Keratinocyte (primary cell): ENCODE measurements around the gene NCAPH2. TPM values are rescaled to one million over a fixed set of nuclear protein-coding genes. Genes with fewer than 3 reads are reported as not detected.

Experiments
- DNase-seq: peaks from one replicate; pipeline ENCODE4 v3.0.0-alpha.2; 2011; ENCODE audit warnings: low read depth, missing footprints, low spot score
- FAIRE-seq: peaks from 2 replicates; lab custom pipeline; 2011; peaks lifted over from hg19 to GRCh38; lab: Jason Lieb, UNC
- H2AFZ ChIP-seq: 2 replicates; pipeline ENCODE4 v1.6.0; 2012; ENCODE audit warnings: low read length, control low read depth, inconsistent platforms; ENCODE audit not compliant: control insufficient read depth
- H3K27ac ChIP-seq: 2 replicates; pipeline ENCODE4 v1.5.1; 2011; ENCODE audit warnings: low read length; ENCODE audit not compliant: control insufficient read depth, insufficient read depth
- H3K27me3 ChIP-seq: 3 replicates; pipeline ENCODE4 v1.6.0; 2011; ENCODE audit warnings: low read length; ENCODE audit not compliant: control insufficient read depth, insufficient read depth; ENCODE audit errors: extremely low read depth
- H3K36me3 ChIP-seq, 2 experiments: 2 replicates in 1 of 2; 3 replicates in 1 of 2; pipeline ENCODE4 v1.5.1; 2011; ENCODE audit warnings: low read length in 2 of 2, mild to moderate bottlenecking in 1 of 2; ENCODE audit not compliant: control insufficient read depth in 2 of 2, insufficient read depth in 2 of 2; ENCODE audit errors: extremely low read depth in 1 of 2
- H3K4me1 ChIP-seq: 3 replicates; pipeline ENCODE4 v1.5.1; 2011; ENCODE audit warnings: low read length; ENCODE audit not compliant: control insufficient read depth, insufficient read depth; ENCODE audit errors: extremely low read depth
- H3K4me2 ChIP-seq: 3 replicates; pipeline ENCODE4 v1.6.0; 2011; ENCODE audit warnings: low read depth, low read length; ENCODE audit not compliant: control insufficient read depth, insufficient read depth; ENCODE audit errors: extremely low read depth
- H3K4me3 ChIP-seq, 3 experiments: fragments of 200-600 bp in 1 of 3; sonication (generic) in 1 of 3; 2 replicates in 2 of 3; 3 replicates in 1 of 3; pipeline ENCODE4 v1.5.1; 2011 to 2016; ENCODE audit warnings: low read length in 3 of 3, mild to moderate bottlenecking in 3 of 3, control low read depth in 2 of 3, inconsistent platforms in 1 of 3, low read depth in 1 of 3, mixed read lengths in 1 of 3, mixed run types in 1 of 3, moderate library complexity in 1 of 3; ENCODE audit not compliant: control insufficient read depth in 2 of 3, insufficient read depth in 2 of 3; ENCODE audit errors: extremely low read depth in 1 of 3
- H3K79me2 ChIP-seq: 2 replicates; pipeline ENCODE4 v1.6.0; 2012; ENCODE audit warnings: low read length; ENCODE audit not compliant: control insufficient read depth, insufficient read depth
- H3K9ac ChIP-seq: 3 replicates; pipeline ENCODE4 v1.6.0; 2011; ENCODE audit warnings: low read length; ENCODE audit not compliant: control insufficient read depth, insufficient read depth; ENCODE audit errors: extremely low read depth
- H3K9me1 ChIP-seq: 3 replicates; pipeline ENCODE4 v1.6.0; 2011; ENCODE audit warnings: low read length; ENCODE audit not compliant: control insufficient read depth, insufficient read depth; ENCODE audit errors: extremely low read depth
- H3K9me3 ChIP-seq: 2 replicates; pipeline ENCODE4 v1.5.1; 2012; ENCODE audit warnings: low read depth, low read length; ENCODE audit not compliant: control insufficient read depth
- H4K20me1 ChIP-seq: 3 replicates; pipeline ENCODE4 v1.6.0; 2011; ENCODE audit warnings: low read length; ENCODE audit not compliant: control insufficient read depth, insufficient read depth; ENCODE audit errors: extremely low read depth
- EZH2 ChIP-seq: IDR thresholded peaks from one replicate; pipeline ENCODE4 v1.6.1; 2012; ENCODE audit warnings: inconsistent platforms, mild to moderate bottlenecking, low read length, moderate library complexity
- dilution Hi-C: fragments of 300-500 bp; cut with MboI; formaldehyde crosslinking; loops from one replicate; pipeline ENCODE4 v1.7.0; 2020; ENCODE audit warnings: low sequenced_read_pairs; ENCODE audit not compliant: extremely low pct_ligation_motif_present
- polyA plus RNA-seq, 5 experiments: library from polyadenylated mRNA; depleted of rRNA in 3 of 5; stranded (reverse) in 3 of 5; stranded (forward) in 1 of 5; unstranded in 1 of 5; fragments of >200 nt; gene quantifications; 1 replicate in 1 of 5; 2 replicates in 3 of 5; 3 replicates in 1 of 5; pipeline versions ENCODE4 v1.2.1 to v1.2.3, GENCODE V29; 2011 to 2012; ENCODE audit warnings: missing spikeins in 2 of 5, low read depth in 1 of 5, low replicate concordance in 1 of 5
- TF ChIP-seq, protein P1 (sequence below), 3 experiments: IDR thresholded peaks in 1 of 3; conservative IDR thresholded peaks in 1 of 3; optimal IDR thresholded peaks in 1 of 3; 2 replicates in 2 of 3; 3 replicates in 1 of 3; pipeline versions ENCODE3 to v1.5.1; 2011; ENCODE audit warnings: low read length in 3 of 3, mild to moderate bottlenecking in 3 of 3, moderate library complexity in 2 of 3, control low read depth in 1 of 3, inconsistent platforms in 1 of 3; ENCODE audit not compliant: insufficient read depth in 2 of 3; ENCODE audit errors: extremely low read depth in 1 of 3

NCAPH2 gene
- polyA plus RNA-seq, 1 donor (not counting 4 experiments of a cell fraction or from before 2014, with no cell fraction given) = 11.4 TPM

DNA sequence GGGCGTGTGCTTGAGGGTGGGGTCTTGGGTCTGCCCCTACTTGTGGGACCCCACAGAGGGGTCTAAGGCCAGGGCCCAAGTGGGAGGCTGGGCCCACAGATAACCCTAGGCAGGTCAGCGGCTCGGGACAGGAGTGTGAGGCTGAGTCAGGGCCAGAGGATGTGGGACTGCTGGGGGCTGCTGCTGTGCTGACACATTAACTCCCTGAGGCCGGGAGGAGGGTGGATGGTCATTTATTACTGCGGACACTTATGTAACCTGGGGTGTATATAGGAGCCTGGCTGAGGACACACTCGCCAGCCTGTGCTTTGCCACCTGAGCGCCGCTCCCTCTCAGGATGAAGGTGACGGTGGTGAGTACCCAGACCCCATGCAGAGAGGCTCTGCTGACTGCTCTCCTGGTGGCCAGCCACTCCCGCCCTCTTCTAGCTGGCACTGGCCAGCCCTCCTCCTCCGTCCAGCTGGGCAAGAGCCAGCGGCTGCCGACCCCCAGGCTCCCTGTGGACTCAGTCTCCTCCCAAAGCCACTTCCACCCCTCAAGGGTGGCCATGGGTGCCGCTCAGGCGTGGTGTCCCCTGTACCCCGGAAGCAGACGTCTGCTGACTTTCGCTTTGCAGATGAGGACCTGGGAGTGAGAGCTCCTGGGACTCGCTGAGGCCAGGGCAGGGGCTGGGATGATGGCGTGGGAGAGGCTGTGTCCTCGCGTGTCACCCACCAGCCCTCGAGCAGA is 21.3 kb upstream of the NCAPH2 start, which contains the start of gene MIOX:
Gene MIOX, plus strand, starts transcription at position 299 of the 729 bp plus-strand sequence. Its CDS starts 39 bp downstream, at position 338.
- H3K27me3 ChIP-seq = peaks cover 21% of the 10 kb centered on the region
- no peaks in the 10 kb centered on the region for H3K9me1 ChIP-seq
- FAIRE-seq = no peak
- no peaks in the 10 kb centered on the region for H3K79me2 ChIP-seq
- H3K36me3 ChIP-seq = no peaks in the 10 kb centered on the region
- DNase-seq = no peak
- no peak within 1 kb of the TSS for H3K4me2 ChIP-seq
- H4K20me1 ChIP-seq = peaks cover 3% of the 10 kb centered on the region
- TF ChIP-seq, protein P1, sequence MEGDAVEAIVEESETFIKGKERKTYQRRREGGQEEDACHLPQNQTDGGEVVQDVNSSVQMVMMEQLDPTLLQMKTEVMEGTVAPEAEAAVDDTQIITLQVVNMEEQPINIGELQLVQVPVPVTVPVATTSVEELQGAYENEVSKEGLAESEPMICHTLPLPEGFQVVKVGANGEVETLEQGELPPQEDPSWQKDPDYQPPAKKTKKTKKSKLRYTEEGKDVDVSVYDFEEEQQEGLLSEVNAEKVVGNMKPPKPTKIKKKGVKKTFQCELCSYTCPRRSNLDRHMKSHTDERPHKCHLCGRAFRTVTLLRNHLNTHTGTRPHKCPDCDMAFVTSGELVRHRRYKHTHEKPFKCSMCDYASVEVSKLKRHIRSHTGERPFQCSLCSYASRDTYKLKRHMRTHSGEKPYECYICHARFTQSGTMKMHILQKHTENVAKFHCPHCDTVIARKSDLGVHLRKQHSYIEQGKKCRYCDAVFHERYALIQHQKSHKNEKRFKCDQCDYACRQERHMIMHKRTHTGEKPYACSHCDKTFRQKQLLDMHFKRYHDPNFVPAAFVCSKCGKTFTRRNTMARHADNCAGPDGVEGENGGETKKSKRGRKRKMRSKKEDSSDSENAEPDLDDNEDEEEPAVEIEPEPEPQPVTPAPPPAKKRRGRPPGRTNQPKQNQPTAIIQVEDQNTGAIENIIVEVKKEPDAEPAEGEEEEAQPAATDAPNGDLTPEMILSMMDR (optimal IDR thresholded peaks at IDR 0.05 in 1 of 3, IDR thresholded peaks at IDR 0.05 in 1 of 3, conservative IDR thresholded peaks at IDR 0.05 in 1 of 3; ENCODE audit: extremely low read depth in 1 of 3, insufficient read depth in 2 of 3, low read length in 3 of 3) = no peak
- TF ChIP-seq EZH2 = no peak
- H3K9me3 ChIP-seq = no peaks in the 10 kb centered on the region
- no peak within 1 kb of the TSS for H3K4me3 ChIP-seq
- no peak within 1 kb of the TSS for H3K9ac ChIP-seq
- dilution Hi-C loops = no loop called here
- no peak within 1 kb of the TSS for H2AFZ ChIP-seq
- no peaks in the 10 kb centered on the region for H3K4me1 ChIP-seq
- H3K27ac ChIP-seq = no peak within 1 kb of the TSS

DNA sequence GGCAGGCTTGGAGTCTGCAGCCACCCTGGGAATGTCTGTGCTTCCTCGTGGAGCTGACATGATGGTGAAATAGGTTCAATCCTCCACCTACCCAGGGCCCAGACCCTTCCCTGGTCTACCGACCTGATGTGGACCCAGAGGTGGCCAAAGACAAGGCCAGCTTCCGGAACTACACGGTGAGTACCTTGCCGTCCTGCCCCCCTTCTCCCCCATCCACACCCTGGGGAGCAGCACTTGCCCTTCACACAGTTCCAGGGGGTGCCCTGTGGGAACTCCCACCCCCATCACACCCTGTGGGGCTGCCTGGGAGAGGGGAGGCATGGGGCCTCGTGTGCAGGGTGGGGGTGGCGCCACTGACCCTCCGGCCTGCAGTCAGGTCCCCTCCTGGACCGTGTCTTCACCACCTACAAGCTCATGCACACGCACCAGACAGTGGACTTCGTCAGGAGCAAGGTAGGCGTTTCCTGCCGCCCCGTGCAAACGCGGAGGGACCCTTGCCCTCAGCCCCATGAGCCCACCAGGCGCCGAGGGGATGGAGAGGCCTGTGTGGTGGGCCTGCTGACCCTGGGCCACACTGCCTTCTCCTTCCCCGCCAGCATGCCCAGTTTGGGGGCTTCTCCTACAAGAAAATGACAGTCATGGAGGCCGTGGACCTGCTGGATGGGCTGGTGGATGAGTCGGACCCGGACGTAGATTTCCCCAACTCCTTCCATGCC is 20.6 kb upstream of the NCAPH2 start:
- Histone ChIP-seq H3K4me2 (no peak overlapping the region), H3K9me1 (no peaks in the 10 kb centered on the region), H3K4me1 (no peaks in the 10 kb centered on the region), H3K9me3 (no peaks in the 10 kb centered on the region), H3K27ac (no peak overlapping the region), H3K36me3 (no peaks in the 10 kb centered on the region), H4K20me1 (peaks cover 3% of the 10 kb centered on the region), H3K79me2 (no peaks in the 10 kb centered on the region), H3K4me3 (no peak overlapping the region), H2AFZ (no peak overlapping the region), H3K9ac (no peak overlapping the region), H3K27me3 (peaks cover 13% of the 10 kb centered on the region)
- dilution Hi-C loops = no loop called here
- TF ChIP-seq, protein P1 (optimal IDR thresholded peaks at IDR 0.05 in 1 of 3, IDR thresholded peaks at IDR 0.05 in 1 of 3, conservative IDR thresholded peaks at IDR 0.05 in 1 of 3; ENCODE audit: extremely low read depth in 1 of 3, insufficient read depth in 2 of 3, low read length in 3 of 3) = no peak
- no peak for TF ChIP-seq EZH2
- FAIRE-seq (no peak), DNase-seq (no peak)
